PC-9 (cell line): ENCODE measurements around the gene PAK4.

Experiments used
- CTCF ChIP-seq: fragments of 200-600 bp; sonication (generic); conservative IDR thresholded peaks from 2 replicates; pipeline ENCODE4 v1.6.1; 2017; ENCODE audit warnings: mixed run types, antibody characterized with exemption, mild to moderate bottlenecking, moderate library complexity
- EZH2 ChIP-seq: fragments of 200-600 bp; sonication (generic); IDR thresholded peaks from 2 replicates; pipeline ENCODE4 v1.8.0; 2017; ENCODE audit warnings: antibody characterized with exemption, low read depth

- TF ChIP-seq CTCF = no peak
- no peak for TF ChIP-seq EZH2
Measured at GRCh38 chr19:39192846-39193245, 67.3 kb downstream of the PAK4 start.
